ENCODE measurements around the gene PTGER3. TPM values are rescaled to one million over a fixed set of nuclear protein-coding genes. Genes with fewer than 3 reads are reported as not detected.

PTGER3 gene
- total RNA-seq, 1 donor from 2014 or later: 2.6 TPM

DNA sequence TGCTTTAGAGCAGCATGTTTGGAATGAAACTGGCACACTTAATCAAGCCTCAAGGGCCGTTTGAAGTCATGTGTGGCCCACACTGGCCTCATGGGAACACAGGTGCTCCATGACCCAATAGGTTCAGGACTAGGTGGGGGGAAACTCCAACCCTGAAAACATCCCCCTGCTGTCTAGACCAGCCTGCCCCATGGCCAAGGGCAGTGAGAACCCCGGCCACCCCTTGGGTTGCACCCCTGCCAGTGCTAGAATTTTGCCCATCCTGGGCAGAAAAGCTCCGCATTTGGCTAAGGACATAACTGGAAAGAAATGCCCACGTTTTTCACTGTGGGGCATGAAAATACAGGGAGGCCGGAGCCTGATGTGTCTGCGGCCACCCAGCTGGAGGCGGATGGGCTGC, 6.1 kb upstream of the PTGER3 start:
- Histone ChIP-seq H3K27me3 (ENCODE audit: control insufficient read depth in 3 of 3, insufficient read depth in 3 of 3, low read length in 3 of 3) (peaks cover 0 to 11% (median 5%) of the 10 kb centered on the region in 3 donors), H3K4me1 (ENCODE audit: control insufficient read depth in 3 of 3, insufficient read depth in 3 of 3, low read length in 3 of 3) (no peaks in the 10 kb centered on the region)

DNA sequence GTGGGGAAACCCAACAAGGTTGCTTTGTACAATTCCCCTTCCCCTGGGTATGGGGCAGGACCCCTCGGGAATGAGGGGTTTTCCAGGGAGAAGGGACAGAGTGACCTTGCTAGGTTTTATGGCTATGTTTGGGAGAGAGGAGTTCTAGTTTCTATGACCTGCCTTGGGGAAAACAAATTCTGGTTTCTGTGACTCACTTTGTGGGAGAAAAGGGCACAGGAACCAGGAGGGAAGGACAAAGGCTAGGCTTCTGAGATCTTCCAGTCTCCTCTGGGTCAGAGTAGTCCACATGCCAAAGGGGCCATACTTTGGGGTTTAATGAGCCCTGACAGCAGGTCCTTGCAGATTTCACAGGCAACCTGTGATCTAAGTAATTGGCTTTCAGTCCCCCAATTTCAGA, 5.5 kb upstream of the PTGER3 start:
- Histone ChIP-seq H3K4me1 (ENCODE audit: control insufficient read depth in 3 of 3, insufficient read depth in 3 of 3, low read length in 3 of 3) (peaks cover 0 to under 1% (median 0%) of the 10 kb centered on the region in 3 donors), H3K27ac (ENCODE audit: low read depth, low read length) (no peak overlapping the region), H3K9me3 (ENCODE audit: control insufficient read depth in 3 of 3, low read length in 3 of 3) (no peaks in the 10 kb centered on the region), H3K27me3 (ENCODE audit: control insufficient read depth in 3 of 3, insufficient read depth in 3 of 3, low read length in 3 of 3) (peaks cover 3 to 15% (median 11%) of the 10 kb centered on the region in 3 donors), H3K4me3 (ENCODE audit: low read length in 3 of 3) (no peak overlapping the region), H3K36me3 (ENCODE audit: control insufficient read depth in 3 of 3, insufficient read depth in 3 of 3, low read length in 3 of 3) (no peaks in the 10 kb centered on the region), H3K9ac (ENCODE audit: low read depth in 1 of 3, low read length in 3 of 3) (no peak overlapping the region)

More for the DNA sequence above, 6.1 kb upstream of the PTGER3 start:
- H3K9me3 ChIP-seq (ENCODE audit: control insufficient read depth in 3 of 3, low read length in 3 of 3): no peaks in the 10 kb centered on the region
- H3K36me3 ChIP-seq (ENCODE audit: control insufficient read depth in 3 of 3, insufficient read depth in 3 of 3, low read length in 3 of 3): peaks cover 0 to 2% (median 2%) of the 10 kb centered on the region in 3 donors
- no peak overlapping the region for H3K27ac ChIP-seq (ENCODE audit: low read depth, low read length)
- H3K9ac ChIP-seq (ENCODE audit: low read depth in 1 of 3, low read length in 3 of 3): no peak overlapping the region
- no peak overlapping the region for H3K4me3 ChIP-seq (ENCODE audit: low read length in 3 of 3)

GRCh38 chr1:71049951-71050598, 2.5 kb upstream of the PTGER3 start:
- H3K4me1 ChIP-seq (ENCODE audit: control insufficient read depth in 3 of 3, insufficient read depth in 3 of 3, low read length in 3 of 3): peaks cover 9 to 15% (median 15%) of the 10 kb centered on the region in 3 donors
- peaks cover 30 to 39% (median 35%) of the 10 kb centered on the region in 3 donors for H3K27me3 ChIP-seq (ENCODE audit: control insufficient read depth in 3 of 3, insufficient read depth in 3 of 3, low read length in 3 of 3)

DNA sequence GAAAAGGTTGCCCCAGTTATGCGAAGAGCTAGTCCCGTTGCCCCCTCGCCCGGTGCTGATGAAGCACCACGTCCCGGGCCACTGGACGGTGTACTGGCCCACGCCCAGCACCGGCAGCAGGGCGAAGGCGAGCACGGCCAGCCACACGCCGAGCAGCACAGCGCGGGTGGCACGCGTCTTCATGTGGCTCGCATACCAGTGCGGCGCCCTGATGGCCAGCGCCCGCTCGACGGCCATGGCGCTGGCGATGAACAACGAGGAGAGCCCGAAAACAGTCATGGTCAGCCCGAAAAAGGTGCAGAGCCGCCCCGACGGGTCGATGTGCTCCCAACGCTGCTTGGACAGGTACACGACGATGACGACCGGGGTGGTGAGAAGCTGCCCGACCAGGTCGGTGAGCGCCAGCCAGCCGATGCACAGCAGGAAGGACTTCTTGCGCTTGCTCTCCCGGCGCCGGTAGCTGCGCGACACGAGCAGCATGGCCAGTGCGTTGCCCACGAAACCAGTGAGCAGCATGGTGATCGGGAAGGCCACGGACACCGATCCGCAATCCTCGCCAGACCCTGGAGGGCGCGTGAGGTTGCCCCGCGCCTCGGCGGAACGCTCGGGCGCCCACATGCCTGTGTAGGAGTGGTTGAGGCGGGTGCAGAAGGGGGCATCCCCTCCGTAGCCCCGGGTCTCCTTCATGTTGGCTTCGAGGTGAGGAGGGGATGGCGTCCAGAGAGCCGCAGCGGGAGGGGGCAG, 553 bp downstream of the PTGER3 start:
- peak overlapping the region in 1 of 3 donors; percentile 20 for H3K9ac ChIP-seq (ENCODE audit: low read depth in 1 of 3, low read length in 3 of 3)

More at GRCh38 chr1:71049951-71050598, 2.5 kb upstream of the PTGER3 start:
- Histone ChIP-seq H3K36me3 (ENCODE audit: control insufficient read depth in 3 of 3, insufficient read depth in 3 of 3, low read length in 3 of 3) (no peaks in the 10 kb centered on the region), H3K9ac (ENCODE audit: low read depth in 1 of 3, low read length in 3 of 3) (no peak overlapping the region), H3K9me3 (ENCODE audit: control insufficient read depth in 3 of 3, low read length in 3 of 3) (no peaks in the 10 kb centered on the region), H3K4me3 (ENCODE audit: low read length in 3 of 3) (no peak overlapping the region), H3K27ac (ENCODE audit: low read depth, low read length) (no peak overlapping the region)

DNA sequence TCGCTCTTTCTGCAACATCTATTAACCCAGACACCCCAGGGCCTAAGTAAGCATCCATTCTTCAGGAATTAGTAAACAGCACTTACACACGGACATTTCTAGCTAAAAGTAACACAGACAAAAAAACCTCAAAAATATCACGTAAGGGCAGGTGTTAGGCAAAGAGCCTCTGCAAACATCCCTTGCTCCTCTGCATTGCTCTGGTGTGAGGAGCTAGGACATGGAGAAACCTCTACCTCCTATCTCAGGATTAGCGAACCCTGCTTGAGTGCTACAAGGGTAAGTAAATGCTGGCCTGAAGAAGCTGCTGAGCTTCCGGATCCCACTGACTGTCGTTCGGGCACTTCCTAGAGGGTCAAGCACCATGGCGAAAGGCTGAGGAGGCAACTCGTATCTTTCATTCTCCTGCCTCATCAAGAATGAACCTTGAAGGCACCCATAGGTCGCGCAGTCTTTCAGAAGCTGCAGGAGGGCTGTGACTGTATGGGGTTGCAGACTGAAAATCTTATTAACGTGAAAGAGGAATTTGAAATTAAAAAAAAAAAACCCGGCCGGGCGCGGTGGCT, 2.1 kb downstream of the PTGER3 start:
- Histone ChIP-seq H3K36me3 (ENCODE audit: control insufficient read depth in 3 of 3, insufficient read depth in 3 of 3, low read length in 3 of 3) (no peaks in the 10 kb centered on the region), H3K27me3 (ENCODE audit: control insufficient read depth in 3 of 3, insufficient read depth in 3 of 3, low read length in 3 of 3) (peaks cover 31 to 35% (median 32%) of the 10 kb centered on the region in 3 donors), H3K4me3 (ENCODE audit: low read length in 3 of 3) (peak overlapping the region in 1 of 3 donors; percentile 38), H3K9me3 (ENCODE audit: control insufficient read depth in 3 of 3, low read length in 3 of 3) (no peaks in the 10 kb centered on the region), H3K27ac (ENCODE audit: low read depth, low read length) (no peak overlapping the region), H3K4me1 (ENCODE audit: control insufficient read depth in 3 of 3, insufficient read depth in 3 of 3, low read length in 3 of 3) (peaks cover 9 to 15% (median 15%) of the 10 kb centered on the region in 3 donors), H3K9ac (ENCODE audit: low read depth in 1 of 3, low read length in 3 of 3) (no peak overlapping the region)

More for the DNA sequence above, 553 bp downstream of the PTGER3 start:
- Histone ChIP-seq H3K27me3 (ENCODE audit: control insufficient read depth in 3 of 3, insufficient read depth in 3 of 3, low read length in 3 of 3) (peaks cover 31 to 37% (median 35%) of the 10 kb centered on the region in 3 donors), H3K27ac (ENCODE audit: low read depth, low read length) (no peak overlapping the region), H3K4me3 (ENCODE audit: low read length in 3 of 3) (peak overlapping the region; percentile 64 to 72 (median 69)), H3K4me1 (ENCODE audit: control insufficient read depth in 3 of 3, insufficient read depth in 3 of 3, low read length in 3 of 3) (peaks cover 9 to 15% (median 15%) of the 10 kb centered on the region in 3 donors), H3K9me3 (ENCODE audit: control insufficient read depth in 3 of 3, low read length in 3 of 3) (no peaks in the 10 kb centered on the region), H3K36me3 (ENCODE audit: control insufficient read depth in 3 of 3, insufficient read depth in 3 of 3, low read length in 3 of 3) (no peaks in the 10 kb centered on the region)

DNA sequence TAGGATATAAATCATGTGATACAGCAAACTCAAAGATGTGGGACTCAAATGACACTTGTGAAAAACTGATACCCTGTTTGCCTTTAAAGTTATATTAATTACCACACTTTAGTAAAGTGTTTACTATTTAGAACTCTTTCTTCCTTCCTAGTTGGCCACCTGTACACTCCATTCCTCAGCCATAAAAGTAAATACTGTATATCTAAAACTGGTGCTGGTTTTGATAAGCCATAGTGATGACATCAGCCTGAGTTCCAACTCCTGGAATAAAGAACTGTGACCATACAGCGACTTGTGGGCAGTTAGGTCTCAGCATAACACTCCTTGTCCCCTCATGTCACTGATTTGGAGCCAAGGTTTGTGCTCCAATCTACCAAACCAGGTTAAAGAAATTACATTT, 2.8 kb downstream of the PTGER3 start:
- Histone ChIP-seq H3K4me3 (ENCODE audit: low read length in 3 of 3) (no peak overlapping the region), H3K36me3 (ENCODE audit: control insufficient read depth in 3 of 3, insufficient read depth in 3 of 3, low read length in 3 of 3) (no peaks in the 10 kb centered on the region), H3K9ac (ENCODE audit: low read depth in 1 of 3, low read length in 3 of 3) (no peak overlapping the region), H3K27me3 (ENCODE audit: control insufficient read depth in 3 of 3, insufficient read depth in 3 of 3, low read length in 3 of 3) (peaks cover 31 to 33% (median 31%) of the 10 kb centered on the region in 3 donors), H3K4me1 (ENCODE audit: control insufficient read depth in 3 of 3, insufficient read depth in 3 of 3, low read length in 3 of 3) (peaks cover 9 to 15% (median 15%) of the 10 kb centered on the region in 3 donors), H3K9me3 (ENCODE audit: control insufficient read depth in 3 of 3, low read length in 3 of 3) (no peaks in the 10 kb centered on the region), H3K27ac (ENCODE audit: low read depth, low read length) (no peak overlapping the region)

DNA sequence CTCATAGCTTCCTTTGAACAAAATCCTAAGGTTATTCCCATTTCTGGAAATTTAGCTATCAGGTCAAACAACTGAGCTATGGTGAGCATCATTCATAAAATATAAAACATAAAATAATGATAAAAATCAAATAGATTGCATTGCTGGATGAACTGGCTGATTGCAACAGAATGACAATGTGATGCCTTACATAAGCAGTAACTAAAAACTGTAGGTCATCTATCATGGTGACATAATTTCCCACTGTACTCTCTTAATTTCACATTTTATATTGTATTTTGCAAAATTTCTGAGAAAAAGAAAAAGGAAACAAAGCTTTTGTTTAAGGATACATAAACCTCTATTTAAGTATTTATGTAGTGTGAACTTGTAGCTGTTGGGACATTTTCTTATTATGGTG, 4.6 kb downstream of the PTGER3 start:
- H3K27ac ChIP-seq (ENCODE audit: low read depth, low read length): no peak overlapping the region
- peaks cover 23 to 27% (median 26%) of the 10 kb centered on the region in 3 donors for H3K27me3 ChIP-seq (ENCODE audit: control insufficient read depth in 3 of 3, insufficient read depth in 3 of 3, low read length in 3 of 3)
- no peaks in the 10 kb centered on the region for H3K9me3 ChIP-seq (ENCODE audit: control insufficient read depth in 3 of 3, low read length in 3 of 3)
- no peak overlapping the region for H3K4me3 ChIP-seq (ENCODE audit: low read length in 3 of 3)
- no peaks in the 10 kb centered on the region for H3K36me3 ChIP-seq (ENCODE audit: control insufficient read depth in 3 of 3, insufficient read depth in 3 of 3, low read length in 3 of 3)
- no peak overlapping the region for H3K9ac ChIP-seq (ENCODE audit: low read depth in 1 of 3, low read length in 3 of 3)
- peaks cover 9 to 14% (median 13%) of the 10 kb centered on the region in 3 donors for H3K4me1 ChIP-seq (ENCODE audit: control insufficient read depth in 3 of 3, insufficient read depth in 3 of 3, low read length in 3 of 3)

GRCh38 chr1:71041806-71042205, 5.8 kb downstream of the PTGER3 start:
- Histone ChIP-seq H3K9me3 (ENCODE audit: control insufficient read depth in 3 of 3, low read length in 3 of 3) (no peaks in the 10 kb centered on the region), H3K36me3 (ENCODE audit: control insufficient read depth in 3 of 3, insufficient read depth in 3 of 3, low read length in 3 of 3) (no peaks in the 10 kb centered on the region), H3K4me3 (ENCODE audit: low read length in 3 of 3) (no peak overlapping the region), H3K9ac (ENCODE audit: low read depth in 1 of 3, low read length in 3 of 3) (no peak overlapping the region), H3K4me1 (ENCODE audit: control insufficient read depth in 3 of 3, insufficient read depth in 3 of 3, low read length in 3 of 3) (peaks cover 2 to 4% (median 3%) of the 10 kb centered on the region in 3 donors), H3K27me3 (ENCODE audit: control insufficient read depth in 3 of 3, insufficient read depth in 3 of 3, low read length in 3 of 3) (peaks cover 14% of the 10 kb centered on the region in 3 donors), H3K27ac (ENCODE audit: low read depth, low read length) (no peak overlapping the region)

DNA sequence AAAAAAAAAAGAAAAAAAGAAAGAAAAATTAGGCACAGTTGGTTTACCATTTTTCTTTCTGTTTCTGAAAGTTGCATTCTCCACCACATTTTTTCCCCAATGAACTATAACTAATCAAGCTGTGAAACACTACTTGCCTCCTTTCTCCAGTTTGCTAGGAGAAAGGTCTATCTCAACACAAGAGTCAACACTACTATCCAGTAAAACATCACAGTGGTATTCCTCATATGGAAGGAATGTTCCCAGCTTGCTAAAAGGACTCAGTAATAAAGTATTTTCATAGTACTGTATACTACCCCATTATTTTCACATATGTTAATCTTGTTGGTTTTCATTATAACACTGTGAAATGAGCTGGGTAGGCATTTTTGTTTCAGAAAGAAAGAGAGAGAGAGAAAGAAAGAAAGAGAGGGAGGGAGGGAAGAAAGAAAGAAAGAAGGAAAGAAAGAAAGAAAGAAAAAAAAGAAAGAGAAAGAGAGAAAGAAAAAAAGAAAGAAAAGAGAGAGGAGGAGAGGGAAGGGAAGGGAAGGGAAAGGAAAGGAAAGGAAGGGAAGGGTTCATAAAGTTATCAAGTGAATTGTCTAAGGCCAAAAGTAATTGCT, 7.9 kb downstream of the PTGER3 start:
- no peaks in the 10 kb centered on the region for H3K9me3 ChIP-seq (ENCODE audit: control insufficient read depth in 3 of 3, low read length in 3 of 3)
- H3K27ac ChIP-seq (ENCODE audit: low read depth, low read length): no peak overlapping the region
- peaks cover 0 to 3% (median 2%) of the 10 kb centered on the region in 3 donors for H3K27me3 ChIP-seq (ENCODE audit: control insufficient read depth in 3 of 3, insufficient read depth in 3 of 3, low read length in 3 of 3)
- H3K4me3 ChIP-seq (ENCODE audit: low read length in 3 of 3): no peak overlapping the region
- H3K4me1 ChIP-seq (ENCODE audit: control insufficient read depth in 3 of 3, insufficient read depth in 3 of 3, low read length in 3 of 3): no peaks in the 10 kb centered on the region
- no peak overlapping the region for H3K9ac ChIP-seq (ENCODE audit: low read depth in 1 of 3, low read length in 3 of 3)
- no peaks in the 10 kb centered on the region for H3K36me3 ChIP-seq (ENCODE audit: control insufficient read depth in 3 of 3, insufficient read depth in 3 of 3, low read length in 3 of 3)

Measured in skeletal muscle tissue (tissue), 4 donors.